ENCODE results near the gene SENP1.

The SENP1 gene

DNA sequence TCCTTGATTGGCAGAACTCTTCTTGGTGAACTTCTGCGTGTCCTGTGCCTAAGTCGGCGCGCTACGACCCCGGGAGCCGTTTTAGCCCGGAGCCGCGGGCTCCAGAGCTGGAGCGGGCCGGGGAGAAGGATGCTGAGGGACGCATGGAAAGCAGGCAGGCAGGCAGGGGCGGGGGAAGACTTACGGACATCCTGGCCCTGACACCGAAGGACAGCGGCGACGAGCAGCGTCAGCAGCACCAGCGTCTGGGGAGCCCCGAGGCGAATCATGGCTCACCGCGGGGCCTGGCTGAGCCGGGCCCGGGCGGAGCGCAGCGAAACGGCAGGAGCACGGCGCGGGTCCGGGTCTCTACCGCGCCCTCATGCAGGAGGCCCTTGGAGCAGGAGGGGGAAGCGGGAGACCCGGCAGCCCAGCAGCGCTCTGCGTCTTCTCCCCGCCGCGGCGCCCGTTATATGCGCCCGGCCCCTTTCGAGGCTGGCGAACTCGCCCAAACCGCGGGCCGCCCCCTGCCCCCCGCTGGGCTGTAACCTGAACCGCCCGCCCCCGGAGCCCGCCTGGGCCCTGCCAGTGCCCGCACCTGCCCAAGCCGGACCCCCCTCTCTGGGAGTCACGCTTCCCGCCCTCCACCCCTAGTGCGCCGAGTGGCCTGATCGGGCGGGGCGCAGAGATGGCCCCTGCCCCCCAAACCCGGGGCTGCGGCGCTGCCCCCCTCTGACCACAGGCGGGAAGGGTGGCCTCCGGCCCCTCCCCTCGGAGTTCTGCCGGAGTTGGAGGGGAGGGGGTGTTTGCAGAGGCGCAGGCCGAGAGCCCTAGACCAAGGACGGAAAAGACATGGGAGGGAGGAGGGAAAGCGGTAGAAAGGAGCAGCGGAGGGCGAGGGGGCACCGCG, 101.6 kb downstream of the SENP1 start, which contains the start of gene COL2A1:
COL2A1 (minus strand) TSS at position 424 of the 889 bp plus-strand sequence; CDS start at position 269, 155 bp downstream.
- DNase-seq (ENCODE audit: low read depth), result no peak
- no peak within 1 kb of the TSS for H3K4me3 ChIP-seq (ENCODE audit: control insufficient read depth, low read depth, low read length)
- no peak for TF ChIP-seq CTCF (conservative IDR thresholded peaks at IDR 0.05; ENCODE audit: control insufficient read depth, insufficient read depth, low read depth, low read length)

DNA sequence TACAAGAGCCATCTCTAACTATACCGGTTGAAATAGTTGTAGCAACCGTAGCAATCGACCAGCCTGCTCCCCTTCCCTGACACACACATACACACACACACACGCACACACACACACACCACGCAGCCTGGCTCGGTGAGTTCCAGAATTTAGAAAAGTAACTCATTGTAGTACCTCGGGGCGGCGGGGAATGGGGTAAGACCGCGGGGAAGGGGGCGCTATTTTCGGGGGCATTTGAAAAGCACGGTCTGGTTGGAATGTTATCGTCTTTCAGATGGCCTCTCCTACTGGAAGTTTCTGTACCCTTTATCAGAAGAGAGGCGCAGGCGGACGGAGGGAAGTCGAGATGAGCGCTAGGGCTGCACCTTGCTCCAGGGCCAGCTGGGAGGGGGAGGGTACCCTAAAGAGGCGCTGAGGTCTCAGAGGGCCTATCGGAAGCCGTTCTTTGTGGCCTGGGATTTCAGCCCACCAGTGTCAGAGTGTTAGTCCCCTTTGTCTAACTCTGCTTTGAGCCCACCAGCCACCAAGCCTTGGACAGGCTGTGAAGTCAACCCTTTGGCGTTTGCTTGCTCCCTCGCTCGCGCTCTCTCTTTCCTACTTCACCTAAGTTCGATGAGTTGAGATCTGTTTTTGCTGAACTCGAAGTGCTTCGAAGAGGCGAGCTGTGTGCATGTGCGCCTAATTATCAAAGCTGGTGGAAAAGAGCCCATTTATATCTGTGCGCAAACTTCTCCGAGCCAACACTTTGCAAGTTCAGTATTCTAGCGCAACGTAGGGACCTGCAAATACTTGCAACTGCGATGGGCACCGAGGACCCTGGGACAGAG, 102.4 kb downstream of the SENP1 start:
- no peak overlapping the region for H3K4me3 ChIP-seq (ENCODE audit: control insufficient read depth, low read depth, low read length)
- no peak for DNase-seq (ENCODE audit: low read depth)
- no peak for TF ChIP-seq CTCF (conservative IDR thresholded peaks at IDR 0.05; ENCODE audit: control insufficient read depth, insufficient read depth, low read depth, low read length)

DNA sequence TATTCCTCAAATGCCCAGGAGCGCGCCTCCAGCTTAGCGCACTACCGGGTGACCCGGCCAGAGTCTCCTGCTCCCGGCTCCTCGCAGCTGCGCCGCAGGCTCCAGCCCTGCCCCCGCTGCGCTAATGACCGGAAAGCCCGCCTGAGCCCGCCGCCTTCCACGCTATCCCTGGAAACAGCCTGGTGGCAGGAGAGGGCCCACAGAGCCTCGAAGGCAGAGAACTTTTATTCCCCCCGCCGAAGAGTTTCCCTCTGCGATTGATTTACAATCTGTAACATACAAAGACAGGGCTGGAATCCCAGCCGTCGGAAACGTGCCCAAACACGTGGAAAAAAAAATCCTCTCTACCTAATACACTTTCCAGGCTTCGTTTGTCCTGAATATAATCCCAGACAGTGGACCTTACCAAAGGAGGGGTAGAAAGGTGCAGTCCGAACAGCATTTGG, 103.1 kb downstream of the SENP1 start:
- no peak for TF ChIP-seq CTCF (conservative IDR thresholded peaks at IDR 0.05; ENCODE audit: control insufficient read depth, insufficient read depth, low read depth, low read length)

GRCh38 chr12:48002414-48002730, 103.5 kb downstream of the SENP1 start:
- DNase-seq (ENCODE audit: low read depth), result no peak
- peak overlapping the region; percentile 60 for H3K4me3 ChIP-seq (ENCODE audit: control insufficient read depth, low read depth, low read length)
- TF ChIP-seq CTCF (conservative IDR thresholded peaks at IDR 0.05; ENCODE audit: control insufficient read depth, insufficient read depth, low read depth, low read length), result no peak

More for the DNA sequence above, 103.1 kb downstream of the SENP1 start:
- peak; percentile 27 for DNase-seq (ENCODE audit: low read depth)
- peak overlapping the region; percentile 60 for H3K4me3 ChIP-seq (ENCODE audit: control insufficient read depth, low read depth, low read length)

DNA sequence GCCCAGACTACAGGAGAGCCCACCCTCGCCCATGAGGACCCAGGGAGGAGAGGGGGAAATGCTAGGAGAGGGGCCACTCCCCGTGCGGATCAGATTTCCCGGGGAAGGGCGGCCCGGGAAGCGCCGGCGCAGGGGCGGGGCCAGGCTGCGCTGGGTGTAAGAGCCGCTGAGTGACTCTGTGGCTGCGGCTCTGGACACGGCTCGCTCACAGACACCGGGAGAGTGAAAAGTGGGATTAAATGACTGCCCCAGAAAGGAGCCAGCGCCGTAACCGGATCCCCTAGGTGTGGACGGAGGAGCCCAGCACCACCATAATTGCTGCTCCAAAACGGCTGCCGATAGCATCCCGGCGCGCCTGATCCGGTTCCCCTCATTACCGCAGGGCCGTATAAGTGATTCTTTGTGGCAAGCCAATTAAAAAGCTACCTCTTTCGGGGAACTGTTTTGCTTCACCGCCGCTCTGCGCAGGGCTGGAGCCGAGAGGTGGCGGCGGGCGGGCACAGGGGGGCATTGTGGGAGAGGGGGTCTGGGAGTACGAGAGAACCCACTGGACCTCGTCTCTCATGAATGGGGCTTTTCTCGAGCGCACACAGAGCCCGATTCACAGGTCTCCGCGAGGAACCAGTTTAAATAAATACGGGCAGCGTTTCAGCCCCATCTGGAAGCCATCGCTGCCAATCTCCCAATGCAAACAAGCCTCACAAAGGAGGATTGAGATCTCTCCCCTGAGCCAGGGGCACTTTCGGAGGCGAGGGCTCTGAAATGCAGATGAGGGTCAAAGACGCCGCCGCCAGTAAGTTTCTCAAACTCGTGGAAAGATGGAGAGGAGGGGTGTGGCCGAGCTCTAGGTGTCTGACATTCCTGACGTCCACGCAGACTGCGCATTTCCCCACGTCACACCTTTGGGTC, 104.1 kb downstream of the SENP1 start:
- H3K4me3 ChIP-seq (ENCODE audit: control insufficient read depth, low read depth, low read length), result peak overlapping the region; percentile 60
- DNase-seq (ENCODE audit: low read depth), result peak; percentile 26
- no peak for TF ChIP-seq CTCF (conservative IDR thresholded peaks at IDR 0.05; ENCODE audit: control insufficient read depth, insufficient read depth, low read depth, low read length)

All from fibroblast of mammary gland (primary cell).